ENCODE measurements around the gene GMFB. TPM values are rescaled to one million over a fixed set of nuclear protein-coding genes. Genes with fewer than 3 reads are reported as not detected.

GMFB gene
- total RNA-seq, 1 experiment from 2014 or later: 79.2 TPM

DNA sequence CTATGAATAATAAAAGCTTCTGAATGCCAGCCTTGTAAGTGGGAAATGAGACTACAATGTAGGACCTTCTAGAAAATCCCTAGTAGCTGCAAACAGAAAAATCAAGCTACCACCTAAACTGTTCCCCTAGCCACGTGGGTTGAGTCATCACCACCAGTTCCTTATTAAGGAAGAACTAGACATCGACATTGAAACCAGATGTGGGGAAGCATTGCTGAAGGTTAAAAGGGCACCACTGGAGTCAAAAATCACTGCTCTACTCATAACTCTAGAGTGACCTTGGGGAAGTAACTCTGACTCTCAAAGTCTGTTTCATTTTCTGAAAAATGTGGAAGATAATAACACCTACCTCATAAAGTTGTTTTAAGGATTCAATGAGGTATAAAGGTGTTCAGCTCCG, 38.2 kb downstream of the GMFB start:
- H3K27me3 Mint-ChIP-seq (ENCODE audit: low read depth): no peaks in the 10 kb centered on the region
- H3K23me2 ChIP-seq (ENCODE audit: insufficient read length, low read depth, low read length, poor library complexity, severe bottlenecking): no peaks in the 10 kb centered on the region
- no peak overlapping the region for H3K23ac ChIP-seq (ENCODE audit: insufficient read length, low read depth, low read length)

More for the DNA sequence above, 38.2 kb downstream of the GMFB start:
- H3K4me2 ChIP-seq (ENCODE audit: insufficient read depth, insufficient read length, low read length): no peak overlapping the region
- H3K4ac ChIP-seq (ENCODE audit: low read depth, low read length): no peak overlapping the region
- H4K8ac ChIP-seq (replicated peaks; ENCODE audit: insufficient read length, low read depth, low read length): no peak overlapping the region
- H3K79me2 ChIP-seq (ENCODE audit: insufficient read depth, low read length): no peaks in the 10 kb centered on the region
- no peak overlapping the region for H2BK20ac ChIP-seq (ENCODE audit: low read depth, low read length, poor library complexity, severe bottlenecking)
- Mint-ChIP-seq H3K36me3 (ENCODE audit: insufficient read depth in 1 of 3, low read depth in 3 of 3) (no peaks in the 10 kb centered on the region), H3K27ac (no peak overlapping the region), H3K4me1 (peaks cover 6 to 10% of the 10 kb centered on the region in 2 experiments), H3K9me3 (no peaks in the 10 kb centered on the region), H3K4me3 (no peak overlapping the region)
- no peak overlapping the region for H4K91ac ChIP-seq (ENCODE audit: insufficient read length, low read depth, low read length)
- H2BK120ac ChIP-seq (ENCODE audit: low read depth, low read length, poor library complexity, severe bottlenecking): no peak overlapping the region
- no peak overlapping the region for H2BK12ac ChIP-seq (ENCODE audit: insufficient read length, low read depth, low read length)
- no peak for DNase-seq
- H3T11ph ChIP-seq (ENCODE audit: low read length): no peak overlapping the region
- H2BK15ac ChIP-seq (ENCODE audit: low read depth, low read length): no peak overlapping the region
- WGBS (ENCODE audit: extremely low coverage, insufficient read length, low lambda C conversion rate): no CpG with 5 or more reads among the region's 3 CpGs
- no peak overlapping the region for H3K14ac ChIP-seq (ENCODE audit: insufficient read depth, low read length)
- no peak overlapping the region for H4K5ac ChIP-seq (ENCODE audit: insufficient read length, low read depth, low read length)
- no peak overlapping the region for H2BK5ac ChIP-seq (ENCODE audit: insufficient read length, low read length)
- H3K4me1 ChIP-seq (ENCODE audit: insufficient read depth, low read length): no peaks in the 10 kb centered on the region
- no peaks in the 10 kb centered on the region for H4K20me1 ChIP-seq (ENCODE audit: control insufficient read depth, insufficient read depth, insufficient read length)
- H3K9ac ChIP-seq (ENCODE audit: extremely low read depth, insufficient read length, low read length): no peak overlapping the region
- H3K9me3 ChIP-seq (ENCODE audit: control insufficient read depth, low read depth, low read length): no peaks in the 10 kb centered on the region
- TF ChIP-seq CTCF (conservative IDR thresholded peaks at IDR 0.05): no peak
- H2AFZ ChIP-seq (ENCODE audit: low read length): no peak overlapping the region
- H2AK5ac ChIP-seq (ENCODE audit: insufficient read length, low read length): no peak overlapping the region
- H3K27ac ChIP-seq (ENCODE audit: insufficient read length, low read depth, low read length): no peak overlapping the region
- no peak overlapping the region for H3K18ac ChIP-seq (ENCODE audit: insufficient read length, low read depth, low read length)
- no peaks in the 10 kb centered on the region for H3K79me1 ChIP-seq (ENCODE audit: insufficient read depth, low read depth, low read length, poor library complexity, severe bottlenecking)
- H3K27me3 ChIP-seq (ENCODE audit: insufficient read depth, low read length): no peaks in the 10 kb centered on the region; the same call in 1 of the 2 replicates
- no peak overlapping the region for H3K56ac ChIP-seq (ENCODE audit: insufficient read length, low read depth, low read length)
